HepG2 (cell line): ENCODE measurements around the gene SCYL1. TPM values are rescaled to one million over a fixed set of nuclear protein-coding genes. Genes with fewer than 3 reads are reported as not detected.
A peak's percentile ranks its signal among the peaks of the same experiment; 100 is the strongest.

Source experiments
- DMAP1 ChIP-seq: IDR thresholded peaks from 2 replicates; pipeline ENCODE4 v1.6.1; 2016
- FOXA1 ChIP-seq, 2 experiments: fragments of 450-650 bp in 1 of 2; sonication (generic) in 1 of 2; formaldehyde crosslinking in 1 of 2; IDR thresholded peaks; 2 replicates each; pipeline versions ENCODE4 v1.4.0 to v1.6.1; 2016 to 2020; ENCODE audit warnings: missing genetic modification reagents in 1 of 2
- FOXA3 ChIP-seq: IDR thresholded peaks from 2 replicates; pipeline ENCODE4 v1.6.1; 2016; ENCODE audit warnings: missing genetic modification reagents, missing compliant biosample characterization
- FOXK1 ChIP-seq: sonication (generic); formaldehyde crosslinking; IDR thresholded peaks from 2 replicates; pipeline ENCODE4 v1.4.0; 2020; ENCODE audit warnings: low read depth, missing genetic modification reagents, borderline replicate concordance
- HDAC6 ChIP-seq: fragments of 200-600 bp; sonication (generic); IDR thresholded peaks from 2 replicates; pipeline ENCODE4 v1.7.0; 2017; ENCODE audit warnings: mild to moderate bottlenecking, antibody characterized with exemption, low read length, low read depth
- HNF1A ChIP-seq, 2 experiments: sonication (generic) in 1 of 2; formaldehyde crosslinking in 1 of 2; IDR thresholded peaks; 2 replicates each; pipeline versions ENCODE4 v1.4.0 to v1.6.1; 2016 to 2020; ENCODE audit warnings: borderline replicate concordance in 1 of 2, low read depth in 1 of 2, mild to moderate bottlenecking in 1 of 2, missing genetic modification reagents in 1 of 2
- KDM5B ChIP-seq: sonication (generic); formaldehyde crosslinking; IDR thresholded peaks from 2 replicates; pipeline ENCODE4 v1.4.0; 2020; ENCODE audit warnings: missing genetic modification reagents, mild to moderate bottlenecking, borderline replicate concordance
- MIER2 ChIP-seq: IDR thresholded peaks from 2 replicates; pipeline ENCODE4 v1.6.1; 2016; ENCODE audit warnings: missing biosample characterization, missing genetic modification reagents
- MXI1 ChIP-seq: IDR thresholded peaks from 3 replicates; pipeline ENCODE4 v1.6.1; 2012; ENCODE audit warnings: low read depth, low read length, inconsistent platforms, borderline replicate concordance
- POLR2A ChIP-seq, 2 experiments: IDR thresholded peaks; 2 replicates each; pipeline ENCODE4 v1.6.1; 2011; ENCODE audit warnings: low read depth in 2 of 2, low read length in 2 of 2, mild to moderate bottlenecking in 1 of 2, moderate library complexity in 1 of 2; ENCODE audit not compliant: insufficient read depth in 1 of 2
- PRMT3 ChIP-seq: sonication (generic); formaldehyde crosslinking; IDR thresholded peaks from 2 replicates; pipeline ENCODE4 v1.8.1; 2022; ENCODE audit warnings: low read depth, mild to moderate bottlenecking, moderate library complexity, missing genetic modification reagents, borderline replicate concordance
- PTBP1 ChIP-seq: fragments of 200-400 bp; formaldehyde crosslinking; IDR thresholded peaks from 2 replicates; pipeline ENCODE4 v1.6.1; 2018; ENCODE audit warnings: low read length, low read depth; ENCODE audit not compliant: poor library complexity, severe bottlenecking
- SALL1 ChIP-seq: sonication (generic); formaldehyde crosslinking; IDR thresholded peaks from 2 replicates; pipeline ENCODE4 v1.8.0; 2022; ENCODE audit warnings: mild to moderate bottlenecking, missing genetic modification reagents
- SRF ChIP-seq: IDR thresholded peaks from 2 replicates; pipeline ENCODE4 v1.6.1; 2011; ENCODE audit warnings: mild to moderate bottlenecking, low read depth, low read length, moderate library complexity
- ZNF235 ChIP-seq: sonication (generic); formaldehyde crosslinking; IDR thresholded peaks from 2 replicates; pipeline ENCODE4 v1.8.1; 2023; ENCODE audit warnings: mild to moderate bottlenecking, missing genetic modification reagents, borderline replicate concordance
- ZNF253 ChIP-seq: sonication (generic); formaldehyde crosslinking; IDR thresholded peaks from 2 replicates; pipeline ENCODE4 v1.8.0; 2022; ENCODE audit warnings: mild to moderate bottlenecking, missing genetic modification reagents, borderline replicate concordance
- ZNF263 ChIP-seq: sonication (generic); formaldehyde crosslinking; IDR thresholded peaks from 2 replicates; pipeline ENCODE4 v1.4.0; 2020; ENCODE audit warnings: missing genetic modification reagents
- ZNF678 ChIP-seq: sonication (generic); formaldehyde crosslinking; IDR thresholded peaks from 2 replicates; pipeline ENCODE4 v1.4.0; 2020; ENCODE audit warnings: mild to moderate bottlenecking, missing genetic modification reagents
- ZNF776 ChIP-seq: sonication (generic); formaldehyde crosslinking; IDR thresholded peaks from 2 replicates; pipeline ENCODE4 v1.4.0; 2020; ENCODE audit warnings: mild to moderate bottlenecking, missing genetic modification reagents
- ZNF788 ChIP-seq: sonication (generic); formaldehyde crosslinking; IDR thresholded peaks from 2 replicates; pipeline ENCODE4 v1.5.0; 2020; ENCODE audit warnings: mild to moderate bottlenecking, missing genetic modification reagents, borderline replicate concordance
- ZZZ3 ChIP-seq: sonication (generic); formaldehyde crosslinking; IDR thresholded peaks from 2 replicates; pipeline ENCODE4 v1.4.0; 2020; ENCODE audit warnings: missing genetic modification reagents, mild to moderate bottlenecking, borderline replicate concordance
- polyA plus RNA-seq, 8 experiments: library from polyadenylated mRNA; depleted of rRNA in 3 of 8; stranded (reverse) in 7 of 8; unstranded in 1 of 8; fragments of >200 nt; fragmentation: Illumina TruSeq in 4 of 8; extraction: Trizol in 4 of 8; gene quantifications; 2 replicates each; pipeline versions ENCODE4 v1.2.1 to v1.2.3, GENCODE V29; 2011 to 2016; ENCODE audit warnings: low read depth in 4 of 8, missing spikeins in 1 of 8, mixed read lengths in 1 of 8; ENCODE audit not compliant: insufficient read depth in 1 of 8
- total RNA-seq, 5 experiments: library from RNA; depleted of rRNA; stranded (reverse); fragments of >200 nt; fragmentation: Illumina TruSeq; extraction: Trizol; gene quantifications; 2 replicates each; pipeline ENCODE4 v1.2.3, GENCODE V29; 2016; ENCODE audit warnings: low read depth in 1 of 5
- TF ChIP-seq, protein P1 (sequence below): sonication (generic); formaldehyde crosslinking; IDR thresholded peaks from 2 replicates; pipeline ENCODE4 v1.4.0; 2020; ENCODE audit warnings: missing genetic modification reagents
- TF ChIP-seq, protein P2 (sequence below): sonication (generic); formaldehyde crosslinking; IDR thresholded peaks from 2 replicates; pipeline ENCODE4 v1.5.0; 2020; ENCODE audit warnings: missing genetic modification reagents

Gene SCYL1
- total and polyA plus RNA-seq, 2 of the 13 experiments (the other 11 are each of a cell fraction or from before 2014, with no cell fraction given): 65.9 to 103 TPM

GRCh38 chr11:65569973-65570918 lies 45.4 kb downstream of the SCYL1 start, which contains the start of gene ZNRD2 (continued):
- no peak for TF ChIP-seq PRMT3 (CRISPR knock-in tag)
- TF ChIP-seq HNF1A (IDR thresholded peaks at IDR 0.05; ENCODE audit: low read depth): no peak
- peak; percentile 83; the same call in 1 of the 2 replicates for TF ChIP-seq HNF1A (CRISPR knock-in tag; IDR thresholded peaks at IDR 0.05; ENCODE audit: borderline replicate concordance)
- TF ChIP-seq ZNF253 (CRISPR knock-in tag): no peak
- peak; percentile 73 for TF ChIP-seq FOXA3 (CRISPR knock-in tag)
- TF ChIP-seq ZNF263 (CRISPR knock-in tag): no peak
- TF ChIP-seq SRF: peak; percentile 74
- TF ChIP-seq SALL1: peak; percentile 84
- TF ChIP-seq KDM5B (CRISPR knock-in tag): no peak; the same call in 1 of the 2 replicates
- no peak for TF ChIP-seq ZNF678 (CRISPR knock-in tag)
- peak; percentile 93 for TF ChIP-seq MXI1
- TF ChIP-seq ZNF788 (CRISPR knock-in tag): peak; percentile 70; the same call in 1 of the 2 replicates
- peak; percentile 73; the same call in 1 of the 2 replicates for TF ChIP-seq ZNF235
- peak; percentile 87 for TF ChIP-seq DMAP1 (CRISPR knock-in tag)
- peak in 1 of 2 experiments; percentile 52; a peak in 1 of 4 replicates for TF ChIP-seq POLR2A (IDR thresholded peaks at IDR 0.05; ENCODE audit: insufficient read depth in 1 of 2, low read depth in 2 of 2, low read length in 2 of 2)
- TF ChIP-seq MIER2 (CRISPR knock-in tag): peak; percentile 54; the same call in 1 of the 2 replicates
- peak; percentile 80; the same call in 1 of the 2 replicates for TF ChIP-seq ZNF776 (CRISPR knock-in tag)
- TF ChIP-seq, protein P1, sequence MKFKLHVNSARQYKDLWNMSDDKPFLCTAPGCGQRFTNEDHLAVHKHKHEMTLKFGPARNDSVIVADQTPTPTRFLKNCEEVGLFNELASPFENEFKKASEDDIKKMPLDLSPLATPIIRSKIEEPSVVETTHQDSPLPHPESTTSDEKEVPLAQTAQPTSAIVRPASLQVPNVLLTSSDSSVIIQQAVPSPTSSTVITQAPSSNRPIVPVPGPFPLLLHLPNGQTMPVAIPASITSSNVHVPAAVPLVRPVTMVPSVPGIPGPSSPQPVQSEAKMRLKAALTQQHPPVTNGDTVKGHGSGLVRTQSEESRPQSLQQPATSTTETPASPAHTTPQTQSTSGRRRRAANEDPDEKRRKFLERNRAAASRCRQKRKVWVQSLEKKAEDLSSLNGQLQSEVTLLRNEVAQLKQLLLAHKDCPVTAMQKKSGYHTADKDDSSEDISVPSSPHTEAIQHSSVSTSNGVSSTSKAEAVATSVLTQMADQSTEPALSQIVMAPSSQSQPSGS: peak; percentile 90
- TF ChIP-seq, protein P2, sequence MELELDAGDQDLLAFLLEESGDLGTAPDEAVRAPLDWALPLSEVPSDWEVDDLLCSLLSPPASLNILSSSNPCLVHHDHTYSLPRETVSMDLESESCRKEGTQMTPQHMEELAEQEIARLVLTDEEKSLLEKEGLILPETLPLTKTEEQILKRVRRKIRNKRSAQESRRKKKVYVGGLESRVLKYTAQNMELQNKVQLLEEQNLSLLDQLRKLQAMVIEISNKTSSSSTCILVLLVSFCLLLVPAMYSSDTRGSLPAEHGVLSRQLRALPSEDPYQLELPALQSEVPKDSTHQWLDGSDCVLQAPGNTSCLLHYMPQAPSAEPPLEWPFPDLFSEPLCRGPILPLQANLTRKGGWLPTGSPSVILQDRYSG: 0 out of 2 replicates have a peak, but pooled peaks have one; percentile 18
- TF ChIP-seq FOXA1 (IDR thresholded peaks at IDR 0.05): no peak
- TF ChIP-seq FOXA1 (CRISPR knock-in tag; IDR thresholded peaks at IDR 0.05): no peak
- TF ChIP-seq FOXK1 (CRISPR knock-in tag): peak; percentile 99
- no peak for TF ChIP-seq PTBP1
- no peak for TF ChIP-seq HDAC6
- peak; percentile 66; the same call in 1 of the 2 replicates for TF ChIP-seq ZZZ3 (CRISPR knock-in tag)
